ENCODE data around the gene ADCY2.

ADCY2 gene

GRCh38 chr5:7385681-7386080, 10.3 kb upstream of the ADCY2 start:
- no peak overlapping the region for H3K4me3 ChIP-seq (ENCODE audit: low read depth, low read length)
- in situ Hi-C loops (cut with HindIII; ENCODE audit: low sequenced_read_pairs): no loop called here
- TF ChIP-seq CTCF (IDR thresholded peaks at IDR 0.05; ENCODE audit: low read depth, low read length): no peak
- no peak for DNase-seq (ENCODE audit: low read depth, low spot score)

GRCh38 chr5:7388553-7388952, 7.4 kb upstream of the ADCY2 start:
- no peak overlapping the region for H3K4me3 ChIP-seq (ENCODE audit: low read depth, low read length)
- in situ Hi-C loops (cut with HindIII; ENCODE audit: low sequenced_read_pairs): no loop called here
- no peak for DNase-seq (ENCODE audit: low read depth, low spot score)
- no peak for TF ChIP-seq CTCF (IDR thresholded peaks at IDR 0.05; ENCODE audit: low read depth, low read length)

- in situ Hi-C loops (cut with HindIII; ENCODE audit: low sequenced_read_pairs): no loop called here
- no peak for DNase-seq (ENCODE audit: low read depth, low spot score)
- H3K4me3 ChIP-seq (ENCODE audit: low read depth, low read length): no peak overlapping the region
- TF ChIP-seq CTCF (IDR thresholded peaks at IDR 0.05; ENCODE audit: low read depth, low read length): no peak
Observed at GRCh38 chr5:7391215-7391614, 4.7 kb upstream of the ADCY2 start.

- H3K4me3 ChIP-seq (ENCODE audit: low read depth, low read length): no peak overlapping the region
- peak; percentile 67 for TF ChIP-seq CTCF (IDR thresholded peaks at IDR 0.05; ENCODE audit: low read depth, low read length)
Observed at GRCh38 chr5:7391814-7392692, 3.9 kb upstream of the ADCY2 start.

GRCh38 chr5:7392693-7393024, 3.3 kb upstream of the ADCY2 start:
- no peak overlapping the region for H3K4me3 ChIP-seq (ENCODE audit: low read depth, low read length)
- in situ Hi-C loops (cut with HindIII; ENCODE audit: low sequenced_read_pairs): no loop called here
- DNase-seq (ENCODE audit: low read depth, low spot score): no peak
- no peak for TF ChIP-seq CTCF (IDR thresholded peaks at IDR 0.05; ENCODE audit: low read depth, low read length)

More at GRCh38 chr5:7391814-7392692, 3.9 kb upstream of the ADCY2 start:
- DNase-seq (ENCODE audit: low read depth, low spot score): peak; percentile 32
- in situ Hi-C loops (cut with HindIII; ENCODE audit: low sequenced_read_pairs): no loop called here

- no peak for DNase-seq (ENCODE audit: low read depth, low spot score)
- in situ Hi-C loops (cut with HindIII; ENCODE audit: low sequenced_read_pairs): no loop called here
- TF ChIP-seq CTCF (IDR thresholded peaks at IDR 0.05; ENCODE audit: low read depth, low read length): no peak
- H3K4me3 ChIP-seq (ENCODE audit: low read depth, low read length): no peak overlapping the region
Observed at GRCh38 chr5:7393921-7394799, 1.8 kb upstream of the ADCY2 start.
